OCI-LY7 (cell line): ENCODE measurements around the gene DCP1B. TPM values are rescaled to one million over a fixed set of nuclear protein-coding genes. Genes with fewer than 3 reads are reported as not detected.

Experiments
- BruUV-seq: library from RNA; stranded (reverse); fragments of 400-500 nt; replicated peaks from 2 replicates; lab custom pipeline; 2021; lab: Mats Ljungman, UMichigan
- CTCF ChIA-PET: fragments of 300-600 bp; sonication (Branson Sonifier 250); formaldehyde crosslinking; loops from one replicate; lab custom pipeline; 2022; ENCODE audit warnings: antibody characterized with exemption; ENCODE audit not compliant: unreplicated experiment; lab: Charles Lee
- POLR2A ChIA-PET: fragments of 300-600 bp; sonication (Branson Sonifier 250); formaldehyde crosslinking; loops from one replicate; lab custom pipeline; 2022; ENCODE audit warnings: antibody characterized with exemption; lab: Charles Lee
- DNase-seq: peaks from one replicate; pipeline ENCODE4 v3.0.0-alpha.2; 2015; ENCODE audit warnings: low spot score
- H2AFZ ChIP-seq: fragments of 200-600 bp; sonication (generic), shearing (Covaris generic); 2 replicates; pipeline ENCODE4 v1.6.1; 2014; ENCODE audit warnings: mild to moderate bottlenecking, antibody characterized with exemption, low read length, moderate library complexity
- H3K27ac ChIP-seq: fragments of 200-600 bp; sonication (generic); 2 replicates; pipeline ENCODE4 v1.5.1; 2014; ENCODE audit warnings: mixed run types, low read depth, mild to moderate bottlenecking, moderate library complexity, low read length, inconsistent platforms; ENCODE audit not compliant: poor library complexity, severe bottlenecking
- H3K36me3 ChIP-seq: fragments of 200-600 bp; sonication (generic); 2 replicates; pipeline ENCODE4 v1.6.1; 2014; ENCODE audit warnings: mild to moderate bottlenecking, antibody characterized with exemption, low read length, moderate library complexity, mixed read lengths; ENCODE audit not compliant: insufficient read depth
- H3K4me1 ChIP-seq: fragments of 200-600 bp; sonication (generic); 2 replicates; pipeline ENCODE4 v1.5.1; 2014; ENCODE audit warnings: mild to moderate bottlenecking, low read length; ENCODE audit not compliant: insufficient read depth, poor library complexity, severe bottlenecking
- H3K4me2 ChIP-seq: fragments of 200-600 bp; sonication (generic); 2 replicates; pipeline ENCODE4 v1.6.1; 2014; ENCODE audit warnings: mild to moderate bottlenecking, low read length
- H3K4me3 ChIP-seq: fragments of 200-600 bp; sonication (generic); 2 replicates; pipeline ENCODE4 v1.5.1; 2014; ENCODE audit warnings: mild to moderate bottlenecking, low read depth, low read length; ENCODE audit not compliant: poor library complexity, severe bottlenecking
- H3K79me2 ChIP-seq: fragments of 200-600 bp; sonication (generic); 2 replicates; pipeline ENCODE4 v1.6.1; 2016; ENCODE audit warnings: low read depth, mild to moderate bottlenecking, low read length, moderate library complexity, mixed read lengths; ENCODE audit not compliant: insufficient read depth
- H3K9me2 ChIP-seq: fragments of 200-600 bp; sonication (generic); 2 replicates; pipeline ENCODE4 v1.6.1; 2016; ENCODE audit warnings: mild to moderate bottlenecking, low read length, mixed read lengths; ENCODE audit not compliant: insufficient read depth
- H3K9me3 ChIP-seq: fragments of 200-600 bp; sonication (generic); 2 replicates; pipeline ENCODE4 v1.6.1; 2014; ENCODE audit warnings: mild to moderate bottlenecking, mixed run types, low read length, mixed read lengths
- H4K20me1 ChIP-seq: fragments of 200-600 bp; sonication (generic); 2 replicates; pipeline ENCODE4 v1.6.1; 2014; ENCODE audit warnings: mild to moderate bottlenecking, antibody characterized with exemption, low read length, moderate library complexity, mixed read lengths; ENCODE audit not compliant: insufficient read depth
- CTCF ChIP-seq: fragments of 200-600 bp; sonication (generic); conservative IDR thresholded peaks from 2 replicates; pipeline ENCODE4 v1.5.1; 2014; ENCODE audit warnings: mild to moderate bottlenecking, antibody characterized with exemption, low read length, moderate library complexity, mixed read lengths
- EZH2phosphoT487 ChIP-seq: fragments of 200-600 bp; sonication (generic); IDR thresholded peaks from 2 replicates; pipeline ENCODE4 v1.6.1; 2018; ENCODE audit warnings: low read depth, borderline replicate concordance, mild to moderate bottlenecking, mixed run types, antibody characterized with exemption, low read length, moderate library complexity, mixed read lengths
- intact Hi-C: fragments of 100-400 bp; cut with micrococcal nuclease; formaldehyde crosslinking; loops from one replicate; pipeline ENCODE4 v1.10.0; 2022; ENCODE audit not compliant: unreplicated experiment
- total RNA-seq, 2 experiments: library from RNA; depleted of rRNA in 1 of 2; stranded (reverse); fragments of >200 nt in 1 of 2; shearing (Covaris generic) in 1 of 2; gene quantifications; 2 replicates each; pipeline ENCODE4 v1.2.3, GENCODE V29; 2014 to 2022

Gene DCP1B
- total RNA-seq, 2 experiments from 2014 or later = 14.2 to 15.5 TPM

- no peaks in the 10 kb centered on the region for H3K79me2 ChIP-seq
- H3K36me3 ChIP-seq = no peaks in the 10 kb centered on the region
- no peak overlapping the region for H3K27ac ChIP-seq
- no TSS peak for BruUV-seq
- ChIA-PET POLR2A (interaction anchor here (0.7 to 0.8 kb wide), 2 partner anchors 43 to 86 kb away, joined by 3 to 5 read pairs; no protein-coding TSS in a partner anchor), CTCF (interaction anchor here (0.6 kb wide), 1 partner anchor 10 kb away, joined by 3 read pairs; no protein-coding TSS in a partner anchor)
- H2AFZ ChIP-seq = peak overlapping the region; percentile 73; the same call in 1 of the 2 replicates
- H3K4me2 ChIP-seq = no peak overlapping the region
- TF ChIP-seq CTCF = no peak
- no peak for TF ChIP-seq EZH2phosphoT487
- H3K9me2 ChIP-seq = no peaks in the 10 kb centered on the region
- intact Hi-C loops = no loop called here
- H4K20me1 ChIP-seq = no peaks in the 10 kb centered on the region
- H3K4me1 ChIP-seq = peaks cover 34% of the 10 kb centered on the region
- H3K4me3 ChIP-seq = no peak overlapping the region
- DNase-seq = peak; percentile 32
- no peaks in the 10 kb centered on the region for H3K9me3 ChIP-seq
Measured at GRCh38 chr12:1929241-1929984, 74.8 kb downstream of the DCP1B start.

- Histone ChIP-seq H2AFZ (no peak overlapping the region), H3K9me2 (no peaks in the 10 kb centered on the region), H3K36me3 (no peaks in the 10 kb centered on the region), H3K4me3 (no peak overlapping the region), H3K4me2 (no peak overlapping the region), H4K20me1 (no peaks in the 10 kb centered on the region), H3K27ac (no peak overlapping the region), H3K9me3 (no peaks in the 10 kb centered on the region), H3K4me1 (peaks cover 35% of the 10 kb centered on the region), H3K79me2 (no peaks in the 10 kb centered on the region)
- ChIA-PET CTCF (interaction anchor here (0.6 kb wide), 1 partner anchor 11 kb away, joined by 3 read pairs; no protein-coding TSS in a partner anchor), POLR2A (interaction anchor here (0.8 kb wide), 1 partner anchor 87 kb away, joined by 3 read pairs; no protein-coding TSS in a partner anchor)
- intact Hi-C loops = no loop called here
- DNase-seq = no peak
- no TSS peak for BruUV-seq
- TF ChIP-seq CTCF (no peak), EZH2phosphoT487 (no peak)
Measured at GRCh38 chr12:1928439-1929121, 75.7 kb downstream of the DCP1B start.
